ENCODE measurements around the gene SPEM1.

DNA sequence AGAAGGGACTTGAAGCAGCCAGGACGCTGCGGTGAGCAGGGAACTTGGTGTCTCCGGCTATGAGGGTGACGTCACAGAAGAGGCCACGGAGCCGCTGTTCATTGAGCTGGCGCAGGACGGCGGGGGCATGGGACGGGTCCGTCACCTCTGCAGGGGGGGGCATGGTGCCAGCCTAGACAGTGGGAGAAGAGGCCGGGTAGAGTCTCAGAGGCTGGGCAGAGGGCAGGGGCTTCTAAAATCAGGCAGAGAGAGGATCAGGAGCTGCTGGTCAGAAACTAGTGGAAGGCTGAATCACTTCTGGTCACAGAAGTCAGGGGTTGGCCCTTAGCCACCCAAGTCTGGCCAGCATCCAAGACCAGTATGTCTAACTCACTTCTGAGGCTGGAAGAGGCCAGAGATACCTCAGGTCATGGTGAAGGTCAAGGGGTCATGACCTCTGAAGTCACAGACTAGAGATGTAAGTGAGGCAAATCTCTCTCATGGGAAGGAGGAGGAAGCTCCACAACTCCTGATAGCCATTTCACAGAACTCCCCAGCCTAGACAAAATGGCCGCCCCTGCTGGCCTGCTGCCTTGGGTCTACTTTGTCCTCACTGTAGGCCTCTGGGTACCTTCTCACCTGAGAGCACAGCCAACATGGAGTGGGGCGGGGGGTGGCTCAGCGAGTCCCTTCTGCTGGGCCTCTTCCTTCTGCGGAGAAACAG is 46.7 kb downstream of the SPEM1 start:
- TF ChIP-seq, protein P1, sequence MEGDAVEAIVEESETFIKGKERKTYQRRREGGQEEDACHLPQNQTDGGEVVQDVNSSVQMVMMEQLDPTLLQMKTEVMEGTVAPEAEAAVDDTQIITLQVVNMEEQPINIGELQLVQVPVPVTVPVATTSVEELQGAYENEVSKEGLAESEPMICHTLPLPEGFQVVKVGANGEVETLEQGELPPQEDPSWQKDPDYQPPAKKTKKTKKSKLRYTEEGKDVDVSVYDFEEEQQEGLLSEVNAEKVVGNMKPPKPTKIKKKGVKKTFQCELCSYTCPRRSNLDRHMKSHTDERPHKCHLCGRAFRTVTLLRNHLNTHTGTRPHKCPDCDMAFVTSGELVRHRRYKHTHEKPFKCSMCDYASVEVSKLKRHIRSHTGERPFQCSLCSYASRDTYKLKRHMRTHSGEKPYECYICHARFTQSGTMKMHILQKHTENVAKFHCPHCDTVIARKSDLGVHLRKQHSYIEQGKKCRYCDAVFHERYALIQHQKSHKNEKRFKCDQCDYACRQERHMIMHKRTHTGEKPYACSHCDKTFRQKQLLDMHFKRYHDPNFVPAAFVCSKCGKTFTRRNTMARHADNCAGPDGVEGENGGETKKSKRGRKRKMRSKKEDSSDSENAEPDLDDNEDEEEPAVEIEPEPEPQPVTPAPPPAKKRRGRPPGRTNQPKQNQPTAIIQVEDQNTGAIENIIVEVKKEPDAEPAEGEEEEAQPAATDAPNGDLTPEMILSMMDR (IDR thresholded peaks at IDR 0.05): no peak
- TF ChIP-seq POLR2A (IDR thresholded peaks at IDR 0.05): no peak

Data from tibial nerve (tissue), 3 donors.